ENCODE data around the gene PPM1L.

GRCh38 chr3:160837394-160837980, 81.5 kb downstream of the PPM1L start:
- TF ChIP-seq POLR2AphosphoS5 (IDR thresholded peaks at IDR 0.05; ENCODE audit: low read depth, low read length) (no peak), POLR2A (IDR thresholded peaks at IDR 0.05; ENCODE audit: low read depth, low read length) (no peak), SPI1 (IDR thresholded peaks at IDR 0.05; ENCODE audit: low read depth, low read length) (no peak), PAX5 (IDR thresholded peaks at IDR 0.05; ENCODE audit: insufficient read depth, low read length, severe bottlenecking) (no peak), TAF1 (IDR thresholded peaks at IDR 0.05; ENCODE audit: low read depth, low read length) (no peak)

Measured in GM12891 (cell line).